ENCODE results near the gene NEUROG2. TPM values are rescaled to one million over a fixed set of nuclear protein-coding genes. Genes with fewer than 3 reads are reported as not detected.

The NEUROG2 gene
- total RNA-seq, result not detected
- long read RNA-seq, result 0 reads

- intact Hi-C loops (cut with micrococcal nuclease), result no loop called here
- H3K27me3 ChIP-seq (ENCODE audit: low read depth), result peaks cover 100% of the 10 kb centered on the region
- peaks cover 44% of the 10 kb centered on the region for H3K4me1 ChIP-seq
Observed at GRCh38 chr4:112516066-112516470, at the start of gene NEUROG2. TSS of gene NEUROG2 (minus strand) at chr4:112516180. CDS start at chr4:112515475, 705 bp downstream.

DNA sequence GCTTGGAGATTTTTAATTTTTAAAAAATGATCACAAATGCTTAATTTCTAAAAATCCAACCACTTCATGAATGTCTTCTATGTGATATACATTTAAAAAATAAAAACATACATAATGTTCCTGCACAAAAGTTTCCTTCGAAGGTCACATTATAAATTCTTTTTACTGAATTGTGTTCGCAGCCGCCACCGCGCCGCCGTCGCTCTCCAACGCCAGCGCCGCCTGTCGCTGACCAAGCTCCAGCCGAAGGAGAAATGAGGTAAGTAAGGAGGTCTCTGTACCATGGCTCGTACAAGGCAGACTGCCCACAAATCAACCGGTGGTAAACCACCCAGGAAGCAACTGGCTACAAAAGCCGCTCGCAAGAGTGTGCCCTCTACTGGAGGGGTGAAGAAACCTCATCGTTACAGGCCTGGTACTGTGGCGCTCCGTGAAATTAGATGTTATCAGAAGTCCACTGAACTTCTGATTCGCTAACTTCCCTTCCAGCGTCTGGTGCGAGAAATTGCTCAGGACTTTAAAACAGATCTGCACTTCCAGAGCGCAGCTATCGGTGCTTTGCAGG, 48.8 kb upstream of the NEUROG2 start:
- Histone ChIP-seq H3K36me3 (no peaks in the 10 kb centered on the region), H3K9me3 (replicated peaks) (no peaks in the 10 kb centered on the region), H3K27ac (replicated peaks) (no peak overlapping the region), H3K4me3 (no peak overlapping the region), H3K4me1 (no peaks in the 10 kb centered on the region), H3K27me3 (ENCODE audit: low read depth) (no peaks in the 10 kb centered on the region)
- TF ChIP-seq, protein P1, sequence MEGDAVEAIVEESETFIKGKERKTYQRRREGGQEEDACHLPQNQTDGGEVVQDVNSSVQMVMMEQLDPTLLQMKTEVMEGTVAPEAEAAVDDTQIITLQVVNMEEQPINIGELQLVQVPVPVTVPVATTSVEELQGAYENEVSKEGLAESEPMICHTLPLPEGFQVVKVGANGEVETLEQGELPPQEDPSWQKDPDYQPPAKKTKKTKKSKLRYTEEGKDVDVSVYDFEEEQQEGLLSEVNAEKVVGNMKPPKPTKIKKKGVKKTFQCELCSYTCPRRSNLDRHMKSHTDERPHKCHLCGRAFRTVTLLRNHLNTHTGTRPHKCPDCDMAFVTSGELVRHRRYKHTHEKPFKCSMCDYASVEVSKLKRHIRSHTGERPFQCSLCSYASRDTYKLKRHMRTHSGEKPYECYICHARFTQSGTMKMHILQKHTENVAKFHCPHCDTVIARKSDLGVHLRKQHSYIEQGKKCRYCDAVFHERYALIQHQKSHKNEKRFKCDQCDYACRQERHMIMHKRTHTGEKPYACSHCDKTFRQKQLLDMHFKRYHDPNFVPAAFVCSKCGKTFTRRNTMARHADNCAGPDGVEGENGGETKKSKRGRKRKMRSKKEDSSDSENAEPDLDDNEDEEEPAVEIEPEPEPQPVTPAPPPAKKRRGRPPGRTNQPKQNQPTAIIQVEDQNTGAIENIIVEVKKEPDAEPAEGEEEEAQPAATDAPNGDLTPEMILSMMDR (IDR thresholded peaks at IDR 0.05; ENCODE audit: borderline replicate concordance), result no peak
- intact Hi-C loops (cut with micrococcal nuclease), result no loop called here
- DNase-seq, result no peak

More at GRCh38 chr4:112516066-112516470, at the start of gene NEUROG2:
- Histone ChIP-seq H3K4me3 (peak within 1 kb of the TSS; percentile 69), H3K9me3 (replicated peaks) (no peaks in the 10 kb centered on the region), H3K36me3 (no peaks in the 10 kb centered on the region), H3K27ac (replicated peaks) (no peak within 1 kb of the TSS)
- TF ChIP-seq, protein P1 (IDR thresholded peaks at IDR 0.05; ENCODE audit: borderline replicate concordance), result no peak
- no peak for DNase-seq

DNA sequence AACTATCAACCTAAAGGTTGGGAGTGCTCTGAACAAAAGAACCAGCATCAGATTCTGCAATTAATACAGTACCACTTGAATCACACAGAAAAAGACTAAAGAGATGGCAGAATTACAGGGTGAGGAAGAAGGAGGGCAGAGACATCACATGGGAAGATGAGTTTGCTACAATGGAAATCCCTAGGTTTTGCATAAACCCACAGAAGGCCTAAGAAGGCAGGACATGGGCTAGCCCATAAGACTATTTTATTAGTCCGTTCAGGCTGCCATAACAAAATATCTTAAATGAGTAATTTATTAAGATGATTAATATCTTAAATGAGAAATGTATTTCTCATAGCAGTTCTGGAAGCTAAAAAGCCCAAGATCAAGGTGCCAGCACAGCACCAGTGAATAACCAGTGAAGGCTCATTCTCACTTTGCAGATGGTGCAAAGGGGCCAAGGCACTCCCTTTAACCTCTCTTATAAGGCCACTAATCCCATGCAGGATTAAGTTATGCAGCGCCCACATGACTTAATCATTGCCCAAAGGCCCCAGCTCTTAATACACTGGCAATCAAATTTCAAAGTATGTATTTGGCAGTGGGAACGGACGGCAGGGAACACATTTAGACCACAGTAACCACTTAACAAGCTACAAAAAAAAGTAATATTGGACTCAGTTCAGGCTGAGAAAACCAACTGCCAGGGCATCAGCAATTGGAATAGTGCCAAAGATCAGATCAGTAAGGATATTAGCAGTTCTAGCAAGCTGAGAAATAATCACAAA, 47.6 kb upstream of the NEUROG2 start:
- Histone ChIP-seq H3K4me3 (no peak overlapping the region), H3K27me3 (ENCODE audit: low read depth) (no peaks in the 10 kb centered on the region), H3K36me3 (no peaks in the 10 kb centered on the region), H3K9me3 (replicated peaks) (no peaks in the 10 kb centered on the region), H3K27ac (replicated peaks) (no peak overlapping the region), H3K4me1 (no peaks in the 10 kb centered on the region)
- intact Hi-C loops (cut with micrococcal nuclease), result no loop called here
- TF ChIP-seq, protein P1 (IDR thresholded peaks at IDR 0.05; ENCODE audit: borderline replicate concordance), result no peak
- no peak for DNase-seq

DNA sequence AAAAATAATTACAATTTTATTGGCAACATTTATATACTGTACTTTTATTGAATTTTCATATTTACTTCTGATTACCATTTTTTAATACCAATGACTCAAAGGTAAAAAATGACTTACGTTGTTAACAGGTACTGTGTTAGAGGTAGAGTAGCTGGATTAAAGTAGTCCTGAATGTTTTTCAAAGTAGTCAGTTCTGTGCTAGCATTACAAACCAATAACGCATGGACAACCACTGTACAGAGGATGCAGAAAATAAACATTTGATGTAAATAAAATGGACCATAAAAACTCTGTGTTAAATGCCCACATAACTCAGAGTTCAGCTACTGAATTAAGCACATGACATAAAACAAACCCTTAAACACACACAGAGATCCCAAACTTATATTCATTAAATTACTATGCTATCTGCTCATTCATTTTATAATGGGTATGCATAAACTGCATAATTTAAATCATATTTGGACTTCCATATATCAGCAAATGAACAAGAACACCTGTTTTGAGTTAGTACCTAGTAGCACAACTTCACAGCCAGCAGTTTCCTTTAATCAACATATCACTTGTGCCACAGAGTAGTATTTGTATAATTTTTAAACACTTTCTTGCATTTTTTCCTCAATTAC, 46.4 kb upstream of the NEUROG2 start:
- H3K36me3 ChIP-seq, result no peaks in the 10 kb centered on the region
- H3K27ac ChIP-seq (replicated peaks), result no peak overlapping the region
- H3K4me3 ChIP-seq, result no peak overlapping the region
- intact Hi-C loops (cut with micrococcal nuclease), result no loop called here
- H3K27me3 ChIP-seq (ENCODE audit: low read depth), result no peaks in the 10 kb centered on the region
- TF ChIP-seq, protein P1 (IDR thresholded peaks at IDR 0.05; ENCODE audit: borderline replicate concordance), result no peak
- no peaks in the 10 kb centered on the region for H3K4me1 ChIP-seq
- no peak for DNase-seq
- H3K9me3 ChIP-seq (replicated peaks), result no peaks in the 10 kb centered on the region

- TF ChIP-seq, protein P1 (IDR thresholded peaks at IDR 0.05; ENCODE audit: borderline replicate concordance), result no peak
- H3K27ac ChIP-seq (replicated peaks), result no peak overlapping the region
- DNase-seq, result no peak
- H3K27me3 ChIP-seq (ENCODE audit: low read depth), result no peaks in the 10 kb centered on the region
- no peaks in the 10 kb centered on the region for H3K4me1 ChIP-seq
- intact Hi-C loops (cut with micrococcal nuclease), result no loop called here
- no peaks in the 10 kb centered on the region for H3K9me3 ChIP-seq (replicated peaks)
- no peaks in the 10 kb centered on the region for H3K36me3 ChIP-seq
- no peak overlapping the region for H3K4me3 ChIP-seq
Observed at GRCh38 chr4:112560084-112560483, 44.1 kb upstream of the NEUROG2 start.

Data from left ventricle myocardium inferior (tissue), 1 donor.